Frontal cortex (tissue), 1 donor: ENCODE results near the gene SPAM1. TPM values are rescaled to one million over a fixed set of nuclear protein-coding genes. Genes with fewer than 3 reads are reported as not detected.

Experiments
- total RNA-seq: library from RNA; depleted of rRNA; stranded (reverse); fragments of >200 nt; gene quantifications from one replicate; pipeline ENCODE4 v1.2.3, GENCODE V29; 2014

Gene SPAM1
- total RNA-seq, 1 donor from 2014 or later, result not detected

Other genes with a start within 250 kb of the SPAM1 start
- gene WASL, start 176.2 kb upstream of the SPAM1 start, total RNA-seq, result 19.2 TPM
- gene HYAL4, start 80.1 kb upstream of the SPAM1 start, total RNA-seq, result not detected
- 1.2 TPM for gene TMEM229A, start 107.8 kb downstream of the SPAM1 start, total RNA-seq